Aorta (tissue), 5 donors: ENCODE results near the gene CCDC28B. TPM values are rescaled to one million over a fixed set of nuclear protein-coding genes. Genes with fewer than 3 reads are reported as not detected.
A peak's percentile ranks its signal among the peaks of the same experiment; 100 is the strongest.

Source experiments
- ATAC-seq: fragments of 200-7000 bp; cut with Tn5 transposase; one replicate; pipeline ENCODE4 v1.9.1; 2022; ENCODE audit warnings: moderate library complexity; ENCODE audit not compliant: low FRiP score
- DNase-seq, 2 donors: peaks; one replicate each; pipeline ENCODE4 v3.0.0-alpha.2; 2020
- H3K27ac ChIP-seq, 2 donors: one replicate each; pipeline ENCODE4 v1.5.1; 2013; ENCODE audit warnings: low read length in 2 of 2, mild to moderate bottlenecking in 2 of 2, moderate library complexity in 2 of 2, control low read depth in 1 of 2, inconsistent platforms in 1 of 2, low read depth in 1 of 2
- H3K27me3 ChIP-seq, 2 donors: one replicate each; pipeline ENCODE4 v1.6.1; 2013; ENCODE audit warnings: control low read depth in 1 of 2, low read length in 1 of 2, mild to moderate bottlenecking in 1 of 2, moderate library complexity in 1 of 2; ENCODE audit not compliant: insufficient read depth in 2 of 2, control insufficient read depth in 1 of 2
- H3K36me3 ChIP-seq, 2 donors: one replicate each; pipeline ENCODE4 v1.6.1; 2013; ENCODE audit warnings: control low read depth in 1 of 2, low read length in 1 of 2, mild to moderate bottlenecking in 1 of 2; ENCODE audit not compliant: insufficient read depth in 2 of 2, control insufficient read depth in 1 of 2
- H3K4me1 ChIP-seq, 2 donors: one replicate each; pipeline ENCODE4 v1.6.1; 2013; ENCODE audit warnings: low read length in 2 of 2, control low read depth in 1 of 2, mild to moderate bottlenecking in 1 of 2, moderate library complexity in 1 of 2; ENCODE audit not compliant: insufficient read depth in 2 of 2, control insufficient read depth in 1 of 2
- H3K4me3 ChIP-seq, 2 donors: one replicate each; pipeline ENCODE4 v1.5.1; 2013; ENCODE audit warnings: low read length in 2 of 2, control low read depth in 1 of 2, mild to moderate bottlenecking in 1 of 2
- H3K9me3 ChIP-seq: one replicate; pipeline ENCODE4 v1.6.1; 2013; ENCODE audit warnings: mild to moderate bottlenecking, low read length; ENCODE audit not compliant: control insufficient read depth
- WGBS, 2 donors: extraction: QIAGEN DNeasy Blood & Tissue Kit; methylation state at CpG; one replicate each; pipeline ENCODE4 v1.1.7; 2013; 5-methylcytosine and 5-hydroxymethylcytosine counted together
- intact Hi-C, 2 donors: fragments of 100-400 bp; cut with DNase I; formaldehyde crosslinking; loops; one replicate each; pipeline versions ENCODE4 v1.14.2 to v1.15.0; 2022
- polyA plus RNA-seq, 2 donors: library from polyadenylated mRNA; stranded (reverse); fragments of 200-250 nt; gene quantifications; one replicate each; pipeline ENCODE4 v1.2.3, GENCODE V29; 2013
- total RNA-seq, 2 donors: library from RNA; stranded (reverse); fragmentation: NEBNext Ultra II Directional; extraction: Animal tissue kit (Norgen Biotek cat#: 25700); gene quantifications; one replicate each; pipeline ENCODE4 v1.2.1, GENCODE V29; 2021
- donor health status: healthy with polysubstance abuse.
- donor health status: Bipolar disorder and iron deficiency.
- donor health status: DM: no; HTN: no; CAD: no.
- donor health status: DM: no; HTN: no; CAD: no.
- donor health status: DM: yes; HTN: yes; CAD: no.

CCDC28B gene
- total and polyA plus RNA-seq, 4 donors, result 2.8 to 10.5 (median 6.0) TPM

DNA sequence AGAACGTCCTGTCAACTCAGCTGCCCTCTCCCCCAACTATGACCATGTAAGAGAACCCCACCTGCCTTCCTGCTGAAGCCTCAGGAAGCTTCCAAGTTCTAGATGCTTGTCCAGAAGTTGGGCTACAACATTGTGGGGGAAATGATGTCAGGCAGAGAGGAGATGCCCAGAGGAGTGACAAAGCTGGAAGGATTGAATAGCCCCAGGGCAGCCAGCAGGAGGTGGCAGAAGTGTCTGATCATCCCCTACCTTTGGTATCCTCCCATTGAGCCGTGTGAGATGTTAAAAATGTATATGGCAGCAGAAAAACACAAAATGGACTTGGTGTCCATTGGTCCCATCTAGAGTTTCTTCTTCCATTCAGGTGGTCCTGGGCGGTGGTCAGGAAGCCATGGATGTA lies 28.4 kb downstream of the CCDC28B start:
- no peak for DNase-seq
- Histone ChIP-seq H3K27me3 (no peaks in the 10 kb centered on the region), H3K36me3 (peaks cover 2 to 9% of the 10 kb centered on the region in 2 donors), H3K4me1 (no peaks in the 10 kb centered on the region), H3K4me3 (no peak overlapping the region), H3K9me3 (no peaks in the 10 kb centered on the region), H3K27ac (no peak overlapping the region)
- no peak for ATAC-seq
- intact Hi-C loops, result no loop called here
- 79 to 81% methylated on average over 3 of the region's 3 CpGs for WGBS, 2 donors

- H3K36me3 ChIP-seq, result peaks cover 2 to 9% of the 10 kb centered on the region in 2 donors
Measured at GRCh38 chr1:32231843-32232432, 31.5 kb downstream of the CCDC28B start.

GRCh38 chr1:32232558-32233304 lies 32.3 kb downstream of the CCDC28B start:
- H3K27ac ChIP-seq, result no peak overlapping the region
- no peak overlapping the region for H3K4me3 ChIP-seq
- H3K9me3 ChIP-seq, result no peaks in the 10 kb centered on the region
- DNase-seq (no peak), ATAC-seq (no peak)
- intact Hi-C loops, result no loop called here
- H3K4me1 ChIP-seq, result no peaks in the 10 kb centered on the region
- WGBS, 2 donors, result 83% methylated on average over 8 of the region's 8 CpGs
- no peaks in the 10 kb centered on the region for H3K27me3 ChIP-seq
- peaks cover 2 to 9% of the 10 kb centered on the region in 2 donors for H3K36me3 ChIP-seq

More at GRCh38 chr1:32231843-32232432, 31.5 kb downstream of the CCDC28B start:
- ATAC-seq (no peak), DNase-seq (no peak)
- WGBS, 2 donors, result 74 to 80% methylated on average over 5 of the region's 5 CpGs
- Histone ChIP-seq H3K9me3 (no peaks in the 10 kb centered on the region), H3K4me3 (no peak overlapping the region), H3K27me3 (no peaks in the 10 kb centered on the region), H3K27ac (no peak overlapping the region), H3K4me1 (no peaks in the 10 kb centered on the region)
- intact Hi-C loops, result no loop called here

- H3K9me3 ChIP-seq, result no peaks in the 10 kb centered on the region
- H3K4me3 ChIP-seq, result no peak overlapping the region
- intact Hi-C loops, result no loop called here
- DNase-seq (no peak), ATAC-seq (no peak)
- no peaks in the 10 kb centered on the region for H3K27me3 ChIP-seq
- 74 to 80% methylated on average over 7 of the region's 7 CpGs for WGBS, 2 donors
- no peak overlapping the region for H3K27ac ChIP-seq
- peaks cover 2 to 5% of the 10 kb centered on the region in 2 donors for H3K36me3 ChIP-seq
- H3K4me1 ChIP-seq, result no peaks in the 10 kb centered on the region
Measured at GRCh38 chr1:32234792-32235191, 34.4 kb downstream of the CCDC28B start.

GRCh38 chr1:32239337-32239736 lies 38.9 kb downstream of the CCDC28B start:
- Histone ChIP-seq H3K27ac (no peak overlapping the region), H3K4me1 (no peaks in the 10 kb centered on the region), H3K36me3 (no peaks in the 10 kb centered on the region), H3K4me3 (no peak overlapping the region), H3K9me3 (no peaks in the 10 kb centered on the region), H3K27me3 (no peaks in the 10 kb centered on the region)
- intact Hi-C loops, result no loop called here
- 68 to 75% methylated on average over 4 of the region's 4 CpGs for WGBS, 2 donors
- ATAC-seq (no peak), DNase-seq (no peak)

- Histone ChIP-seq H3K27ac (peak overlapping the region in 1 of 2 donors; percentile 1), H3K4me3 (no peak overlapping the region), H3K4me1 (no peaks in the 10 kb centered on the region), H3K36me3 (no peaks in the 10 kb centered on the region), H3K27me3 (no peaks in the 10 kb centered on the region), H3K9me3 (no peaks in the 10 kb centered on the region)
- DNase-seq (peak in 1 of 2 donors; percentile 78), ATAC-seq (no peak)
- WGBS, 2 donors, result 60 to 69% methylated on average over 20 of the region's 20 CpGs
- intact Hi-C loops, result no loop called here
Measured at GRCh38 chr1:32239790-32240139, 39.4 kb downstream of the CCDC28B start.

DNA sequence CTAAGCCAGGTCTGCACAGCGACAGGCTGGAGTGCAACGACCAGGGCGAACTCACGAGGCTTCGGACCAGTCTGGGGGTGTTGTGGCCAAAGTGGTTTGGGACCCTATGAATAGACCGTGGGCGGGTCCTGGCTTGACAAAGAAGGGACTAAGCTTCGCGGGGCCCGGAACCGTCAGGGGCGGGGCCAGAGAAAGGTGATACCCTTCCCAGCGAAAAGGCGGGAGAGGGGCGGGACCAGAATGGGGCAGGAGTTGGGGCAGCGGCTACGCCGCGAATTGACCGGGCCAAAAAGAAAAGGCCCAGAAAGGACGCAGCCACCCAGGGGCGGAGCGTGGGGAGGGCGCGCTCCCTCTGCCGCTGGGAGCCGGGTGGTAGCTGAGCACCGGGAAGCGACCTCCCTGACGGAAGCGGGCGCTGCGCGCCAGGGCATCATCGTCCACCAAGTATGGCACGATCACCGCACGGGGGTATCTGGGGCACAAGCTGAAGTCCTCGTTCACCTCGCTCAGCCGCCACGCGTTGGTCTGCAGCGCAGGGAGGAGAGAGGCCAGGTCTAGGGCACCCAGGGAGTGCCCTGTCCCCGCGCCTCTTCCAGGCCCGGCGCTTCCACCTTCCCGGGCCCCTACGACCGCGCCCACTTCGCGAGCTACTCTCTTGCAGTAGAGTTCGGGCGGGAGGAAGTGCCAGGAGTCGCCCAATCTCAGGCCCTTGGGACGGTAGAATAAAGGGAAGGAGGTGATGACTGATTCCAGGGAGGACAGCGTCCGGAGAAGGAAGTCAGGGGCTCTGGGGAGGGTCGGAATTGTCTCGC lies 40.0 kb downstream of the CCDC28B start:
- ATAC-seq, result peak; percentile 91
- no peaks in the 10 kb centered on the region for H3K27me3 ChIP-seq
- peak; percentile 86 to 92 for DNase-seq
- H3K4me3 ChIP-seq, result peak overlapping the region; percentile 39 to 40
- no peaks in the 10 kb centered on the region for H3K9me3 ChIP-seq
- H3K36me3 ChIP-seq, result no peaks in the 10 kb centered on the region
- WGBS, 2 donors, result 3% methylated on average over 57 to 62 of the region's 62 CpGs
- H3K27ac ChIP-seq, result peak overlapping the region in 1 of 2 donors; percentile 38
- intact Hi-C loops, result no loop called here
- no peaks in the 10 kb centered on the region for H3K4me1 ChIP-seq

DNA sequence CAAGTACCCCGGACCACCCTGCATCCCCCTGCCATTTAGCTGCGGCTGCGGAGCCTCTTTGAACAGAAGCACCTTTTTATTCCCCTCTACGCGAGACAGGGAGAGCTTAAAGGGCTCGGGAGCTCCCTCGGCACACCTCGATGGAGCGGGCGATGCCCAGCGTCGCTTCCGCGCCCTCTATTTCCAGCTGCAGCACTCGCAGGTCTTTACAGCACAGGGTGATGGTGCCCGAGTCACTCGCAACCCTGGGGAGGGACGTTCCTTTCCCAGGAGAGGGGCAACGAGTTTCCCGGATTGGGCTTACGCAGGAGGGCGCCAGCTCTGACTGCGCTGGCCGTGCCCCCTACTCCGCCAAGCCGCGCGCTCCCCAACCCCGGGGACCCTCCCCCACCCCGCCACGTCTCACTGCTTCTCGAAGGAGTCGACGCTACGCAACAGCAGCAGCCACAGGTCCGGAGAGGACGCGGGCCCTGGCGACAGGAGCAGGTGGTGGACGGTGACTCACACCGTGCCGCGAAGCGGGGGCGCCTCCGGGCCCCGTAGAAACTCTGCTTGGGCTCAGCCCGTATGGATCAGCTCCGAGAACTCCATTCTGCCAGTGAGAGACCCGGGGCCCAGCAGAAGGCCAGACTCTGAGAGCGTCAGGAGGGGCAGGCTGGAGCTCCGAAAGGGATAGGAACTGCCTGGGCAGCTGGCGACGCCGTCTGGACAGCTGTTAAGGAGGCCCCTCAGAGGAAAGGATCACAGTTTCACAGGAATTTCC lies 40.8 kb downstream of the CCDC28B start:
- peak; percentile 78 to 91 for DNase-seq
- H3K27ac ChIP-seq, result peak overlapping the region; percentile 31 to 59
- peak; percentile 77 for ATAC-seq
- 0 to 1% methylated on average over 55 of the region's 55 CpGs for WGBS, 2 donors
- H3K4me3 ChIP-seq, result peak overlapping the region; percentile 39 to 40
- no peaks in the 10 kb centered on the region for H3K4me1 ChIP-seq
- H3K36me3 ChIP-seq, result no peaks in the 10 kb centered on the region
- intact Hi-C loops, result loop anchor here in 1 of 2 donors (1.0 kb wide), 1 partner anchor 19 kb away; the partner anchor contains the start of genes EIF3I and TMEM234
- H3K27me3 ChIP-seq, result no peaks in the 10 kb centered on the region
- no peaks in the 10 kb centered on the region for H3K9me3 ChIP-seq
